ENCODE results near the gene TRA2B.
A peak's percentile ranks its signal among the peaks of the same experiment; 100 is the strongest.
"Not testable (repeated sequence)": the region's sequence is repeated elsewhere in the genome, so short reads cannot be mapped to it uniquely, and the experiment has no call there.

TRA2B gene

DNA sequence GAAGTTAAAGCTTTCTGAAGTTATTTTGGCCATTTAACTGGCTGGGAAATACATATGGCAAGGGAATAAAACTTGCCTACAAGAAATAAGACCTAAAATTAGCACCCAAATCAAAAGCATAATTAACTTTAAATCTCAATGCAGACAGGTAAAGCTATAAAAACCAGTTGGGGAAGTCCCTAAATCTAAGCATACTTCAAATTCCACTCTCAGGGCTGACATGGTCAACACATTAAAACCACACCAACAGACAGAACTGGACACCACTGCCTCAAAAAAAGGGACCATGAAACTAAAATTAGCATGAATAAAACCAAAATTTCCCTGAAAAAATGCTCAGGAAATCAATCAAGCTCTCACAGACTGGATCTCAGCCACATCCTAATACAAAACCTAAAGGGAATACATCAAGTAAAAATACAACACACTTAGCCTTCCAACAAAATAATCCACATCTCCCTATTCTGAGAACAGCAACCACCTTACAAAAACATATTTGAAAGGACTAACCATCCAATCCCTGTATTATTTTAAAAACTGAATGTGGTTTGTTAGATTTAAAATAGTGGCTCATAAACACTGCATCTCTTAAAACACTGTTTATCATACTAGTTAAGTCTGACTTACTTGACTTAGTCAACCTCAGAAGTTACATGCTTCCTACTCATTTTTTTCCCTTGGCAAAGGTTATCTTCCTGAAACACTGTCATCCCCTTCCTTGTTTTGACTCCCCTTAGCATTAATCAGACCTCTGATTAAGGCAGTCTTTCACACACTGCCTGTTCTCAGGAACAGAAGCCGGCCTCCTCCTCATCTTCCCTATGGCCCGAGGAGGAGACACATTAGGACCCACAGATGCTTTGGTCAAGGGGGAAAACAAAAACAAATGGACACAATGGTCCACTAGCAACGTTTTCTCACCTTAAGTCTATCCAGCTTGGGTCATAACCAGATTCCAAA is 8.3 kb downstream of the TRA2B start:
- no peak for DNase-seq

DNA sequence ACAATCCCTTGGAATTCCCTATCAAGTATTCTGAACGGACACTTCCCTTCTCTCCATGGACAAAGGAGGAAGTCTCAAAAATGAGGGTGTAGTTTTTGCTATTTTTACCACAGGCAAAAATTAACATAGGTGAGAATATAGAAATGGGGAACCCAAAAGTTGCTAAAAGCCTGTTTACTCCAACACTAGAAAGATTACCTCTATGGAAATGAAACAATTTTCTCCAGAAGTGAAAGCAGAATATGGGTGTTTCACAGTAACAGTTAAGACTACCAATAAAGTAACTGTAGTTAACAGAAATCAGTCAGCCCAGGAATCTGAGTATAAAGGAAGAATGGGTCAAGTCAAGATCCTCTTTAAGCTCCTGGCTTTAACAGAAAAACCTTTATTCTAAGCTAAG is 9.3 kb downstream of the TRA2B start:
- DNase-seq = no peak

DNA sequence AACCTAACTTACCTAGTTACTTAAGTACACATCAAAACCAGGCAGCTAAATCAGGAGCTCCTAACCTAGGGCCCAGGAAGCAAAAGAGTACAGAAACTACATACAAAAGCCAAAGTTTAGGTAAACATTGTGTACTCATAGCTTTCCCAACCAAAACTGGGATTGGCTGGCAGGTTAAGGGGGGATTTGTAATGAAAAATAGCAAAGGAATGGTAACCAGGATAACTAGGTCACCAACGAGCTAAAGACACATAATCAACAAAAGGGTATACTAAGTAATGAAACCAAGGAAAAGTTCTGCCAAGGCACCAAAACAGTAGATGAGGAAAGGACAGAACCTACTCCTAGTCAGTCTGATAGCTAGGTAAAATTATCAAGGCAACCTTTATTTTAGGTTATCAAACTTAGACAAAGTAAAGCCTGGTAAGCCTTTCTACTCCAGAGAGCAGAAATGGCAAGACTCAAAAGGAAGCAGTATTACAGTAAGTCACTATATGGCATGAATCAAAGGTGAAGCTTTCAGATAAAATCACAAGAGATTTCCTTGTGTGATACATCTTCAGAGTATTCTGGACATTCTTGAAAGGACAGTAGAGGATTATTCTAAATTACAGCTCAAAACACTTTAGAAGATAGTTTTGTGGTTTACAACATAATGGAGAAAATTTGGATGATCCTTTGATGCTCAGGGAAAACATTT is 10.2 kb downstream of the TRA2B start:
- DNase-seq = no peak

DNA sequence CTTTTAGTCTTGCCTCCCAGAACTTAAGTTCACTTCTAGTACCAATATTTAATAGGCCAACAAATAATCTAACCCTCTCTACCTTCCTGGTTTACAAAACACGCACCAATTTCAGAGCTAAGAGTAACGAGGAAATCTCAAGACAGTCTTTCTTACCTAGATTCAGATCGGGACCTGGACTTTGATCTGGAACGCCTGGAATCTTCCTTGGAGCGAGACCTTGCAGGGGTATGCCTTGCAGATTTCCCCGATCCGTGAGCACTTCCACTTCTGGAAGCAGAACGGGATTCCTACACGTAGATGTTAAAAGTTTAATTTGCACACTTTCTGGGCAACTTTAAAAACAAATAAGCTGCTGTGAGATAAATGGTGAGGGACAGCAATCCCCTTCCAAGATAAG is 11.4 kb downstream of the TRA2B start:
- no peak for DNase-seq

DNA sequence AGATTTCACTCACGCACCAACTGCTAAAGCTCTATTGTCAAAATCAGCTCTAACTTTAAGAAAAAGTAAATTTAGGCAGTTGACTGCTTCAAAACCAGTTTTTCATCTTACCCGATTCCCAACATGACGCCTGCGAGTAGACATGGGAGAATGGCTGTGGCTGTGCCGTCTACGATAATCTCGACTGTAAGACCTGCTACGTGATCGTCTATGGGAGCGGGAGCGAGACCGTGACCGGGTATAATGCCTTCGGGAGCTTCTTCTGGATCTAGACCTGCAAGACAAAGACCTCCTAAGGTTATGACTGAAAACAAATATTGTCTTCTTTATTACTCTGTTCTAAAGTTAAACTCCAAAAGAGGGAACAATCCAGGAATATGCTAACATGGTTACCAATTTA is 12.5 kb downstream of the TRA2B start:
- DNase-seq = no peak

DNA sequence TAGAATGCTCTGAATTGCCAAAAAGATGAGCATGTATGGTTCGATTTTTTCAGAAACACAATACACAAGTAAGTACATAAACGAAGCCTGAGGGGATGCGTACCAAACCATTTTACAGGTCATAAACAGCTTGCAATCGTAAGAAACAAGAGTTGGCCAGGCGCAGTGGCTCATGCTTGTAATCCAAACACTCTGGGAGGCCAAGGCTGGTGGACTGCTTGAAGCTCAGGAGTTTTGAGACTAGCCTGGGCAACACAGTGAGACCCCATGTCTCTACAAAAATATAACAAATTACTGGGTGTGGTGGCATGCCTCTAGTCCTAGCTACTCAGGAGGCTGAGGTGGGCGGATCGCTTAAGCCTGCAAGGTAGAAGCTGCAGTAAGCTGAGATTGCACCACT is 13.4 kb downstream of the TRA2B start:
- DNase-seq = no peak

DNA sequence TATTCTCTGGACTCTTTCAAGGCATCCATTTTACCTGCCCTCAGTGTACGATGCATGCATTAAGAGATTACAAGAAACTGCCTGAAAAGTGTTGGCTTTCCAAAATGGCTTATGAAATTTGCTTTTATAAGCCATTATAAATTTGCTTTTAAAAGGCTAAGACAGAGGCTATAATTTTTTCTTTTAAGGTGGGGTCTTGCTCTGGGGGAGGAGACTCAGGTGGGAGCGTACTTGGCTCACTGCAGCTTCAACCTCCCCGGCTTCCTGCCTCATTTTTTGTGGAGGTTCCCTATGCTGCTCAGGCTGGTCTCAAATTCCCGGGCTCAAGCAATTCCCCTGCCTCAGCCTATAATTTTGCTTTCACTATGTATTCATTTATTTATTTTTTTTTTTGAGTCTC is 17.6 kb downstream of the TRA2B start:
- DNase-seq = no peak

DNA sequence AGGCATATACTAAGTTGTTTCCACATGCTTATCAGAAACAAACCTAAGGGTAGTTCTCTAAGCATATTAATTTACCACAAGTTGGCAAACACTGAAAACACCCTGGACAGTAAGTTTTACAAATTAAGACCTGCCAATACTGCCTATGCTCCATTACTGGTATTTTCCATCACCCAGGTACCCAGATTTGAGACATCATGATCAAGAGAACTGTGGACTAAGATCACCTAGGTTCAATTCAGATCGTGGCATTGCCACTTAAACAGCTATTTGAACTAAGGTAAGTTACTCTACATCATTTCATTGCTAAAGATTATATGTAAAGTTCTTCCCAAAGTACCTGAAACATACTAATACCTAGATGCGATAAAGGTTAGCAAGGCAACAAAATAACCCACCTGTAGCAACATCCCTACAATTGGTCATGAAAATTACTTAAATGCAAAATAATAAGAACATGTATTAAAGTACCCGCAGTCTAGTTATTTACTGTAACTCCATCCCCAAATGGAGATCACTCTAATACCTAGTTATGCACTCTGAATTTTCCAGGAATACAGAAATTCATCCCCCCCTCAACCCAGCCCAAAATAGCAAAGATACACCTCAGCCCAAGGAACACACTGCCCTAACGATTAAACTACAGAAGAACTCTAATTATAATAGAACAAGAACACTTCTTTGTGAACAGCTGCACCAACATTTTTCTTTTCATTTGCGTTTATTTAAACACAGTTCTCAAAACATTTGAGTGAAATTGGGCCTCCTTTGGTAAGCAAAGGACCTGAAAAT is 21.6 kb downstream of the TRA2B start:
- DNase-seq = no peak

DNA sequence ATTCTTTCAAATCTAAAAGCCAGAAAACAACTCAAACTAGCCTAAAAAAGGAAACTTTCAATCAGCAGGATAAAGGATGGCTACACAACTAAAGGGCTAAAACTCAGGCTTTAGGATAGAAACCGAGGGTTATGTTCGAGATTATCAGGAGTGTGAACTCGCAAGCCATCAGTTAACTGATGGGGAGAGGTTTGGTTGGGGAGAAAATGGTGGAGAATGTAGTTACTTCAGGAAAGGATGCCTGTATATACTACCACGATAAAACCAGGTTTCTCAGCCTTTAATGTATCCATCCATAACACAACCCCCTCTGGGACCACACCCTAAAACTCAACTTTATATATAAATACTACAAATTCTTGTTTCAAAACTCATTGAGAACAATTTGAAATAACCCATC is 22.2 kb downstream of the TRA2B start:
- DNase-seq = no peak

DNA sequence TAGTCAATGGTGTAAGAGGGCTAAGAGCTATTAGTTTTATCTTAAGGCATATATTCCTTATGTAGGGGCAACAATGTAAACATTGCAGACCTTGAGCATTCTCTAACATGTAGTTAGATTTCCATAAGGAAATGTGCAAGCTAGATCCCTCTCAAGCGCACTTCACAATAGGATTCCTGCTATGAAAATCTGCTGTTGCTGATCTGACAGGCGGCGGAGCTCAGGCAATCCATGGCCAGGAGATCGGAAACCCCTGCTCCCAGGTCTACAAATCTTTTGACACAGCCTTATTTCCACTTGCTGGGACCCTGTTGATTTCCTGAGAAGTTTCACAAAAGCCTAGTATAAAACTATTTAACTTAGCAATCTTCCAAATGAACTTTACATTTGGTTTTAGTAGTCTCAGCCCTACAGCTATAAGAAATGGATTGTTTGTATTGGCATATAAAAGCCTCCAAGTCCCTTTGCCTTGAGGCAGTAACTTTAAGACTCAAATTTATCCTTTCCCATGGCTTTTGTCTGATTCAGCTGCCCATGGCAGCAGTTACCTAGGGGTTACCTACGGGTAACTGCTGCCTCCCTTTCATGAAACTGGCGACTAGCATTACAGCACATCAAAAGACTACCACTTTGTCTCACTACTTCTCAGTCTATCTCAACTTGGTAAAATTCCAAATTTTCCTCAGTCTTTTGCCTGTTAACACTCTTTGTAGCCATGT is 22.7 kb downstream of the TRA2B start:
- no peak for DNase-seq

DNA sequence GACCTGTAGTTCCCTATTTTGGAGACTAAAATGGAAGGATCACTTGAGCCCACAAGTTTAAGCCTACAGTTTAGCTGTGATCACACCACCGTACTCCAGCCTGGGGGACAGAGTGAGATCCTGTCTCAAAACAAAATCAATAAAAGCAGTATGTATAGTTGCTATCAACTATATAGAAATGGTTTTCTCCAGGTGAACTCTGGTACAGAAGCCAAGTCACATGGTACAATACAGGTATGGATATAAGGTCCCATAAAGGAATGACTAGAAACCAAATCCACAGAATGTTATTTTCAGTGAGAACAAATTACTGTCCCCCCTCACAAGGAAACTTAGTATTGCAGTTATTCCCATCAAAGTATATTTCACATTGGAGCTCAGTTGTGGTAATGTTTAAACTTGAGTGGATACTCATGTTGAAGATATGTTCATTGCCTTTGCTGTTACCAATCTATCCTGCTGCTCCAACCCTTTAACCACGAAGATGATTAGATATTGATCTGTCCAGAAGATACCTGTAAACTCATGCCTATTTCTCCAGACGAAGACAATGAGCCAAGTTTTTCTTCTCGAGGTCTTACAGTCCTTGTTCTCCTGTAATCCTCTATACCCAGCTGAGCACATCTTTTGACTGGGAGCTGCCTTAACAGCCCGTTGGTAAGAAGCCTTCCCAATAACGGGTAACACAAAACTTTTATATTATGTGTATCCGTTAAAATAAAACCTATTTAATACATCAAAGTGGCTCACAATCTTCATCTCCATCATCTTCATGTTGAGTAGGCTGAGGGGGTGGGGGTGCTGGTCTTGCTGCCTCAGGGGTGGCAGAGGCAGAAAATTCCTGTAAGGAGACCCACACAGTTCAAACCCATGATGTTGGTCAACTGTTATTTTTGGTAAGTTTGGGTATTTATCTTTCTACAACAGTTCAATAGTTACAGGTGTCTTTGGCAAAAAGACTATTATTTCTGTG is 24.6 kb downstream of the TRA2B start:
- no peak for DNase-seq

DNA sequence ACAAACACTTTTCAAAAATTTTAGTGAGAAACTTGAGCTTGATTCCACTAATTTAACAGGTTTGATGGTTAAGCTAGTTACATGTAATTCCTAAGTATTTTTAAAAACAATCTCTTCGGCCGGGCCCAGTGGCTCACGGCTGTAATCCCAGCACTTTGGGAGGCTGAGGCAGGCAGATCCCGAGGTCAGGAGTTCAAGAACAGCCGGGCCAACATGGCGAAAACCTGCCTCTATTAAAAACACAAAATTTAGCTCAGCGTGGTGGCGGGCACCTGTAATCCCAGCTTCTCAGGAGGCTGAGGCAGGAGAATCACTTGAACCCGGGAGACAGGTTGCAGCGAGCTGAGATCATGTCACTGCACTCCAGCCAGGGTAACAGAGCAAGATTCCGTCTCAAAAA is 25.3 kb downstream of the TRA2B start:
- DNase-seq = no peak

DNA sequence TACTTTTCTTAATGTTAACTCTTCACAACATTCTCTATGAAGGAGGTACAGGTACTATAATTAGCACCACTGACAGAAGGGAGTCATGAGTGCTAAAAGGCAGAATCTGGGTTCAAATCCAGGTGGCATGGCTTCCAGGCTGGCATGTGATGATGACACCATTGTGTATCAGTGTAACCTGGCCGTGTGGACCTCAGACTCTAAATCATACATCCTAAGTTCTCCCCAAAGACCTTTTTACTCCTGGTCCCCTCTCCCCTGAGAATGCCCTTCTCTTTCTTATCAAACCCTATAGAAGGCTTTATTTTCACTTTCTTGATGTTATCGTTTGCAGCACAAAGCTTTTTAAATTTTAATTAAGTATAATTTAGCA is 26.8 kb downstream of the TRA2B start:
- DNase-seq = not testable (repeated sequence)

DNA sequence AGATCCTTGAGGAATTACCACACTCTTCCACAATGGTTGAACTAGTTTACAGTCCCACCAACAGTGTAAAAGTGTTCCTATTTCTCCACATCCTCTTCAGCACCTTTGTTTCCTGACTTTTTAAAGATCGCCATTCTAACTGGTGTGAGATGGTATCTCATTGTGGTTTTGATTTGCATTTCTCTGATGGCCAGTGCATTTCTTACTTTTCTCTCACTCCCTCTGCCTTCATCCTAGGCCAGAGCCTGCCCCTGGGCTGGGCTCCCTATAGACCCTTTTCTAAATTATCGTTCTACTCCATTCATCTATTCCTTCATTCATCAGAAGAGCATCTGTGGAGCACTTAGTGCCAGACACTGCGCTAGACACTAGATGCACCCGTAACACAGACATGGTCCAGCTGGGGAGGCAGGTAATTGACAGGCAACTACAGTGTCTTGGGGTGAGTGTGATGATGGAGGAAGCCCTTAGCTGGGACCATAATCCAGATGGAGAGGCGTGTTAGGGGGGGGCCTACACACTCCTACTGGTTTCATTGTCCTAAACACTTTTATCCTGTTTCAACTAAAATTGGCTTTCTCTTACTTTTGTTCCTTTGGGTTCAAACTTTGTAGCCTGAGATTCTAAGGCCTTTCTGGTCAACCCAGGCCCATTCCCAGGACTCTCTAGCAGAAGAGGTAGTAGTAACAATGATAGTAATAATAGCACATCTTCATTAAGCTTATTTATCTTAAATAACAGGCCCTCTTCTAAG is 27.3 kb downstream of the TRA2B start:
- not testable (repeated sequence) for DNase-seq

DNA sequence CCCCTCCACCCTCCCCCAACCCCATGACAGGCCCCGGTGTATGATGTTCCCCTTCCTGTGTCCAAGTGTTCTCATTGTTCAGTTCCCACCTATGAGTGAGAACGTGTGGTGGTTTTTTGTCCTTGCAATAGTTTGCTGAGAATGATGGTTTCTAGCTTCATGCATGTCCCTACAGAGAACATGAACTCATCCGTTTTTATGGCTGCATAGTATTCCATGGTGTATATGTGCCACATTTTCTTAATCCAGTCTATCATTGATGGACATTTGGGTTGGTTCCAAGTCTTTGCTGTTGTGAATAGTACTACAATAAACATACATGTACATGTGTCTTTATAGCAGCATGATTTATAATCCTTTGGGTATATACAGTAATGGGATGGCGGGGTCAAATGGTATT is 27.9 kb downstream of the TRA2B start:
- not testable (repeated sequence) for DNase-seq

DNA sequence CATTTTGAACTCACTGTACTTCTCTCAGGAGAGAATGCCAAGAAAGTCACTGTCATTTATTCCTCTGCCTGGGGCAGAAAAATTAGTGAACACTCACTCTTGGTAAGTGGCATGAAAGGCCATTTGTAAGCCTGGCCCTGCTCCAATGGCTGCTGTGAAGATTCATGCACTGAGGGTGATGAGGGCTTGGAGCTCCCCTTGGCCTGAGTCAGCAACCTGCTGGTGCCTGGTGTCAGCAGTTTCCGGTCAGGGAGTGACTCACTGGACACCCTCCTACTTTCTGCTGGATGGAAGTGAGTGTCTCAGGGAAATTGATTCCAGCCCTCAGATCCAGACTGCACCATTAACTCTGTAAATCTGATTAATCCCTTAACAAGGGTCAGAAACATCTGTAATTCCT is 37.6 kb downstream of the TRA2B start:
- peak in 3 of 58 donors; percentile 8 to 55 (median 11) for DNase-seq

DNA sequence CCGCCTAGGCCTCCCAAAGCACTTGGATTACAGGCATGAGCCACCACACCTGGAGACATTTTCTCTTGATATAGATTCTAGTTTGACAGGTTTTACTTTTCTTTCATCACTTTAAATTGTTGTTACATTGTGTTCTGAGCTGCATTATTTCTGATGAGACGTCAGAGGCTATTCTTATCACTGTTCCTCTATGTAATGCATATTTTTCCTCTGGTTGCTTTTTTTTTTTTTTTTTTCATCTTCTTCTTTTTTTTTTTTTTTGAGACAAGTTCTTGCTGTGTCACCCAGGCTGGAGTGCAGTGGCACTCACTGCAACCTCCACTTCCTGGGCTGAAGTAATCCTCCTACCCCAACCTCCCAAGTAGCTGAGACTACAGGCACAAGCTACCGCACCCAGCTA is 41.2 kb downstream of the TRA2B start:
- DNase-seq = no peak

DNA sequence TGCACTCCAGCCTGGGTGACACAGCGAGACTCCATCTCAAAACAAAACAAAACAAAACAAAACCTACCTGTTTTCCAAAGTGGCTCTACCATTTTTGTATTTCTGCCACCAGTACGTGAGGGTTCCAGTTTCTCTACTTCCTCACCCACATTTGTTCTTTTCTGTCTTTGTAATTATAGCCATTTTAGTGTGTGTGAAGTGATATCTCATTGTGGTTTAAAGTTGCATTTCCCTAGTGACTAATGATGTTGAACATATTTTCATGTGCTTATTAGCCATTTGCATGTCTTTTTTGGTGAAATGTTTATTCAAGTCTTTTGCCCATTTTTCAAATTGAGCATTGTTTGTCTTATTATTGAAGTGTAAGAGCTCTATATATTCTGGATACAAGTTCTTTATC is 50.7 kb downstream of the TRA2B start:
- no peak for DNase-seq

DNA sequence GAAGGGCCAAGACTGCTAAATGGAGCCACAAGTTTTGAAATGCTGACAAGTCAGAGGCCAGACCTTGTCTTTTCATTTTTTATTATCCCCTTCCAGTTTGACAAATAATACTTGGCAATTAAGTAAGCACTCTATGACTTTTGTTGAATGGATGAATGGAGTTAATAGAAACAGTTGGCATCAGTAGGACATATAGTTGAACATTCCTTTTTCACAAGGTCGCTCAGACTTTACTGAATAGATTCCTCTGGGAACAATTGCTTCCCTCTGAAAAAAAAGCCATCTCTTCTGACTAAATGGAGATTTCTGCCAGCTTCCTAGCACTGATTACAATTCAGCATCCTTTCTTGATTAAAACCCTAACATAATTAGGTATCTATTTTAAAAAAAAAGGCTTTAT is 53.2 kb downstream of the TRA2B start:
- no peak for DNase-seq
